ENCODE measurements around the gene FAM53B.

GRCh38 chr10:124669141-124669823, 74.9 kb downstream of the FAM53B start:
- TF ChIP-seq CTCF (IDR thresholded peaks at IDR 0.05) (no peak), POLR2A (IDR thresholded peaks at IDR 0.05) (no peak)
